Gastrocnemius medialis (tissue), 4 donors: ENCODE data around the gene SLC35F1. TPM values are rescaled to one million over a fixed set of nuclear protein-coding genes. Genes with fewer than 3 reads are reported as not detected.

ENCODE experiments used
- ATAC-seq, 2 donors: fragments of 150-250 bp; one replicate each; pipeline ENCODE4 v1.9.1; 2016
- DNase-seq, 2 donors: peaks; one replicate each; pipeline ENCODE4 v3.0.0-alpha.2; 2019
- H3K27ac ChIP-seq, 4 donors: fragments of 200-600 bp; sonication (generic); 1 replicate in 1 of 4; 2 replicates in 3 of 4; pipeline ENCODE4 v1.5.1; 2016 to 2018; ENCODE audit warnings: mild to moderate bottlenecking in 2 of 4, moderate library complexity in 1 of 4
- H3K27me3 ChIP-seq, 3 donors: fragments of 200-600 bp; sonication (generic) in 2 of 3; 1 replicate in 1 of 3; 2 replicates in 2 of 3; pipeline versions ENCODE4 v1.5.1 to v1.6.0; 2016 to 2019; ENCODE audit warnings: mild to moderate bottlenecking in 1 of 3, moderate library complexity in 1 of 3
- H3K36me3 ChIP-seq, 2 donors: fragments of 200-600 bp; sonication (generic) in 1 of 2; one replicate each; pipeline ENCODE4 v1.5.1; 2017 to 2018
- H3K4me1 ChIP-seq, 2 donors: fragments of 200-600 bp; sonication (generic) in 1 of 2; one replicate each; pipeline ENCODE4 v1.5.1; 2016 to 2017; ENCODE audit warnings: mild to moderate bottlenecking in 2 of 2
- H3K4me3 ChIP-seq, 4 donors: fragments of 200-600 bp; sonication (generic) in 3 of 4; 1 replicate in 1 of 4; 2 replicates in 3 of 4; pipeline ENCODE4 v1.5.1; 2016 to 2019; ENCODE audit warnings: mild to moderate bottlenecking in 2 of 4
- H3K9me3 ChIP-seq, 3 donors: fragments of 200-600 bp; sonication (generic) in 2 of 3; 1 replicate in 1 of 3; 2 replicates in 2 of 3; pipeline ENCODE4 v1.5.1; 2016 to 2019
- CTCF ChIP-seq, 5 experiments: fragments of 450-650 bp in 3 of 5; fragments of 200-600 bp in 2 of 5; sonication (generic) in 2 of 5; IDR thresholded peaks in 4 of 5; conservative IDR thresholded peaks in 1 of 5; 1 replicate in 4 of 5; 2 replicates in 1 of 5; pipeline ENCODE4 v1.5.1; 2016 to 2019; ENCODE audit warnings: antibody characterized with exemption in 5 of 5, mild to moderate bottlenecking in 3 of 5, moderate library complexity in 3 of 5
- POLR2A ChIP-seq, 2 donors: fragments of 450-650 bp; IDR thresholded peaks; one replicate each; pipeline ENCODE4 v1.6.1; 2017; ENCODE audit warnings: antibody characterized with exemption in 2 of 2, mild to moderate bottlenecking in 2 of 2, moderate library complexity in 2 of 2
- in situ Hi-C, 4 donors: fragments of 200-750 bp; cut with MboI; loops; one replicate each; pipeline versions ENCODE4 v1.15.0 to v1.8.0; 2017; ENCODE audit warnings: low sequenced_read_pairs in 4 of 4
- intact Hi-C: fragments of 100-400 bp; cut with DNase I; formaldehyde crosslinking; loops from one replicate; pipeline ENCODE4 v1.15.1; 2023; ENCODE audit warnings: low total_unique reads
- total RNA-seq, 4 donors: library from RNA; depleted of rRNA; stranded (reverse); fragments of >200 nt; gene quantifications; one replicate each; pipeline versions ENCODE4 v1.1.0 to v1.2.3, GENCODE V29; 2016

SLC35F1 gene
- total RNA-seq, 4 donors from 2014 or later = 0.13 to 0.29 TPM; not detected in 2

GRCh38 chr6:118134206-118134605, 227.1 kb downstream of the SLC35F1 start:
- ATAC-seq = no peak
- Histone ChIP-seq H3K27me3 (no peaks in the 10 kb centered on the region), H3K9me3 (no peaks in the 10 kb centered on the region), H3K27ac (no peak overlapping the region), H3K4me1 (peaks cover 0 to 4% of the 10 kb centered on the region in 2 donors), H3K36me3 (no peaks in the 10 kb centered on the region), H3K4me3 (no peak overlapping the region)
- intact Hi-C loops = no loop called here
- no peak for TF ChIP-seq CTCF (IDR thresholded peaks at IDR 0.05 in 4 of 5, conservative IDR thresholded peaks at IDR 0.05 in 1 of 5)
- no peak for TF ChIP-seq POLR2A (IDR thresholded peaks at IDR 0.05)
- in situ Hi-C loops = no loop called here
- DNase-seq = no peak

DNA sequence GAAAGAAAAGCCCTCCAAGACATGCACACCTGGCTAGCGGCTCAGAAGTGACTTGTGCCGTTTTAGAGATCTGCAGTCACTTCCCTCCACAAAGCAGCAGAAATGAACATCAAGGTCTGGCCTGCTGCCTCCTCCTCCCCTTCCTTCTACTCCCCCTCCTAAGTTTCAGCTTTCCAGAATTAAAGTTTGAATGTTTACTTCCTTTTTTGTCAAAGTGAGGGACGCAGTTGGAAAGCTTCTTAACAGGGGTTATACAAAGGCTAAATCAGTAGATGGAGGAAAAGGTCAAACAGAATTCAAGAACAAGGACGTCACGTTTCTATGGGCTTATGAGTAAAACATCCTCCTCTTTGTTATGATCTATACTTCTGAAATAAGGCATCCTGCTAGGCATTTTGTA, 227.7 kb downstream of the SLC35F1 start:
- intact Hi-C loops (no loop called here), in situ Hi-C loops (no loop called here)
- H3K4me3 ChIP-seq = no peak overlapping the region
- no peaks in the 10 kb centered on the region for H3K36me3 ChIP-seq
- H3K27me3 ChIP-seq = no peaks in the 10 kb centered on the region
- ATAC-seq (no peak), DNase-seq (no peak)
- peaks cover 0 to 4% of the 10 kb centered on the region in 2 donors for H3K4me1 ChIP-seq
- no peak overlapping the region for H3K27ac ChIP-seq
- no peaks in the 10 kb centered on the region for H3K9me3 ChIP-seq
- TF ChIP-seq CTCF (IDR thresholded peaks at IDR 0.05 in 4 of 5, conservative IDR thresholded peaks at IDR 0.05 in 1 of 5) = no peak
- no peak for TF ChIP-seq POLR2A (IDR thresholded peaks at IDR 0.05)

- Histone ChIP-seq H3K4me1 (peaks cover 0 to 4% of the 10 kb centered on the region in 2 donors), H3K36me3 (no peaks in the 10 kb centered on the region), H3K9me3 (no peaks in the 10 kb centered on the region), H3K4me3 (no peak overlapping the region), H3K27me3 (no peaks in the 10 kb centered on the region), H3K27ac (no peak overlapping the region)
- TF ChIP-seq CTCF (IDR thresholded peaks at IDR 0.05 in 4 of 5, conservative IDR thresholded peaks at IDR 0.05 in 1 of 5) (no peak), POLR2A (IDR thresholded peaks at IDR 0.05) (no peak)
- in situ Hi-C loops = no loop called here
- DNase-seq (no peak), ATAC-seq (no peak)
- intact Hi-C loops = no loop called here
These were observed 228.3 kb downstream of the SLC35F1 start for GRCh38 chr6:118135371-118135770.

- H3K36me3 ChIP-seq = no peaks in the 10 kb centered on the region
- no peak overlapping the region for H3K27ac ChIP-seq
- no peaks in the 10 kb centered on the region for H3K27me3 ChIP-seq
- H3K9me3 ChIP-seq = no peaks in the 10 kb centered on the region
- in situ Hi-C loops = no loop called here
- ATAC-seq = no peak
- no peak for TF ChIP-seq POLR2A (IDR thresholded peaks at IDR 0.05)
- TF ChIP-seq CTCF (IDR thresholded peaks at IDR 0.05 in 4 of 5, conservative IDR thresholded peaks at IDR 0.05 in 1 of 5) = no peak
- DNase-seq = no peak
- no peaks in the 10 kb centered on the region for H3K4me1 ChIP-seq
- no peak overlapping the region for H3K4me3 ChIP-seq
- intact Hi-C loops = no loop called here
These were observed 234.1 kb downstream of the SLC35F1 start for GRCh38 chr6:118141211-118141610.

DNA sequence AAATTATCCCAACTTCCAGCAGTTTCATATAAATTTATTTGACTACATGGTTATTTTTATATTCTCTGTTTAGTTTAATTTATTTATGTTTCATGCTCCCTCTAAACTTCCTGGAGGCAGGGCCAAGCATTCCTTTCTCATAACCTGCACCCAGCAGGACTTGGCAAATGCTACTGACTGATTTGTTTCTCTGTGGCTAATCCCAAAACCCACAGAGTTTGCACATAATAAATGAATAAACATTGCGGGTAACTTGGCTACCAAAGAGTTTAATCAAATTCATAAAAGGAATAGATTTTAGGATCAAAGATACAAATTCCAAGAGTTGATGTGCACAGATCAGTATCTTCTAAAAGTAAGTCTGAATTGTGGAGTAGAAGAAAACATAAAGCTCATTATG, 239.5 kb downstream of the SLC35F1 start:
- H3K36me3 ChIP-seq = no peaks in the 10 kb centered on the region
- H3K9me3 ChIP-seq = no peaks in the 10 kb centered on the region
- intact Hi-C loops = no loop called here
- no peak overlapping the region for H3K27ac ChIP-seq
- DNase-seq = no peak
- H3K27me3 ChIP-seq = no peaks in the 10 kb centered on the region
- TF ChIP-seq CTCF (IDR thresholded peaks at IDR 0.05 in 4 of 5, conservative IDR thresholded peaks at IDR 0.05 in 1 of 5) (no peak), POLR2A (IDR thresholded peaks at IDR 0.05) (no peak)
- in situ Hi-C loops = no loop called here
- no peaks in the 10 kb centered on the region for H3K4me1 ChIP-seq
- no peak overlapping the region for H3K4me3 ChIP-seq
- no peak for ATAC-seq
